Measurements from ENCODE around the gene TTC23. TPM values are rescaled to one million over a fixed set of nuclear protein-coding genes. Genes with fewer than 3 reads are reported as not detected.

The TTC23 gene
- total RNA-seq, 1 experiment from 2014 or later, result 17.8 TPM

- no peak for TF ChIP-seq USF1 (CRISPR knock-in tag; IDR thresholded peaks at IDR 0.05)
- no peak for TF ChIP-seq KAT7 (CRISPR knock-in tag; IDR thresholded peaks at IDR 0.05; ENCODE audit: borderline replicate concordance)
- TF ChIP-seq ZNF121 (CRISPR knock-in tag; IDR thresholded peaks at IDR 0.05), result no peak
- TF ChIP-seq TEAD4 (CRISPR knock-in tag; IDR thresholded peaks at IDR 0.05), result no peak
- TF ChIP-seq HMGXB4 (CRISPR knock-in tag; IDR thresholded peaks at IDR 0.05), result no peak
- no peak for TF ChIP-seq ELF4 (CRISPR knock-in tag; IDR thresholded peaks at IDR 0.05; ENCODE audit: low read depth)
- TF ChIP-seq ESRRA (CRISPR knock-in tag; IDR thresholded peaks at IDR 0.05; ENCODE audit: borderline replicate concordance), result no peak
- no peak for TF ChIP-seq FOXK1 (CRISPR knock-in tag; IDR thresholded peaks at IDR 0.05)
- Mint-ChIP-seq H3K4me3 (no peak overlapping the region), H3K9me3 (no peaks in the 10 kb centered on the region), H3K27me3 (ENCODE audit: low read depth) (no peaks in the 10 kb centered on the region; the same call in 1 of the 2 replicates), H3K27ac (no peak overlapping the region), H3K4me1 (peaks cover 18% of the 10 kb centered on the region), H3K36me3 (no peaks in the 10 kb centered on the region)
- ChIA-PET POLR2A (no interaction called here), CTCF (interaction anchor here (0.9 to 2.2 kb wide), 3 partner anchors 14 to 18 kb away, joined by 3 to 6 read pairs (median 3); partner anchors contain the start of gene SYNM)
- no peak for ATAC-seq
- no peak for DNase-seq (ENCODE audit: low spot score)
Observed at GRCh38 chr15:99118801-99119546, 130.4 kb downstream of the TTC23 start.

- H3K27me3 Mint-ChIP-seq (ENCODE audit: low read depth), result no peaks in the 10 kb centered on the region; the same call in 1 of the 2 replicates
Observed at GRCh38 chr15:99118258-99118632, 131.1 kb downstream of the TTC23 start.

More at GRCh38 chr15:99118258-99118632, 131.1 kb downstream of the TTC23 start:
- CTCF ChIA-PET, result interaction anchor here (1.1 to 2.2 kb wide), 2 partner anchors 13 to 18 kb away, joined by 3 to 6 read pairs; partner anchors contain the start of gene SYNM
- Mint-ChIP-seq H3K4me3 (no peak overlapping the region), H3K4me1 (peaks cover 11% of the 10 kb centered on the region), H3K36me3 (no peaks in the 10 kb centered on the region), H3K9me3 (no peaks in the 10 kb centered on the region), H3K27ac (no peak overlapping the region)
- TF ChIP-seq SOX15 (CRISPR knock-in tag; IDR thresholded peaks at IDR 0.05) (no peak), ZNF425 (CRISPR knock-in tag; conservative IDR thresholded peaks at IDR 0.05) (no peak), RELA (CRISPR knock-in tag; IDR thresholded peaks at IDR 0.05; ENCODE audit: borderline replicate concordance) (no peak), ERG (CRISPR knock-in tag; IDR thresholded peaks at IDR 0.05) (no peak), ZNF317 (CRISPR knock-in tag; IDR thresholded peaks at IDR 0.05; ENCODE audit: borderline replicate concordance, low read depth) (no peak), IRF2 (CRISPR knock-in tag; IDR thresholded peaks at IDR 0.05; ENCODE audit: borderline replicate concordance, low read depth) (no peak), E2F1 (CRISPR knock-in tag; IDR thresholded peaks at IDR 0.05) (no peak), MYBL2 (CRISPR knock-in tag; IDR thresholded peaks at IDR 0.05) (no peak), ARID4B (CRISPR knock-in tag; IDR thresholded peaks at IDR 0.05; ENCODE audit: borderline replicate concordance) (no peak), ATF6 (CRISPR knock-in tag; IDR thresholded peaks at IDR 0.05) (no peak), GABPB1 (CRISPR knock-in tag; IDR thresholded peaks at IDR 0.05) (no peak), ATF1 (CRISPR knock-in tag; IDR thresholded peaks at IDR 0.05) (no peak), NFE2L1 (CRISPR knock-in tag; IDR thresholded peaks at IDR 0.05) (no peak)
- no peak for ATAC-seq
- no peak for DNase-seq (ENCODE audit: low spot score)
- POLR2A ChIA-PET, result no interaction called here

All from WTC11 (cell line).